B cell (primary cell): ENCODE measurements around the gene MYCN. TPM values are rescaled to one million over a fixed set of nuclear protein-coding genes. Genes with fewer than 3 reads are reported as not detected.

ENCODE experiments used
- ATAC-seq: fragments of 200-7000 bp; cut with Tn5 transposase; one replicate; pipeline ENCODE4 v1.10.0; 2021; ENCODE audit warnings: low read depth, mild to moderate bottlenecking, moderate number of reproducible peaks, moderate library complexity
- CTCF ChIA-PET: fragments of 350-600 bp; sonication (Branson Sonifier 250); formaldehyde crosslinking; loops from one replicate; lab custom pipeline; 2021; ENCODE audit warnings: antibody characterized with exemption, inconsistent platforms; lab: Charles Lee
- POLR2A ChIA-PET: fragments of 350-600 bp; sonication (Branson Sonifier 250); formaldehyde crosslinking; loops from one replicate; lab custom pipeline; 2021; ENCODE audit warnings: antibody characterized with exemption; lab: Charles Lee
- DNase-seq: peaks from one replicate; pipeline ENCODE4 v3.0.0; 2013
- H2AFZ ChIP-seq: 2 replicates; pipeline ENCODE4 v1.6.1; 2012; ENCODE audit warnings: mild to moderate bottlenecking, low read depth, low read length; ENCODE audit not compliant: insufficient read depth, poor library complexity, severe bottlenecking
- H3K27ac ChIP-seq, 2 donors: 1 replicate in 1 of 2; 2 replicates in 1 of 2; pipeline ENCODE4 v1.5.1; 2012 to 2013; ENCODE audit warnings: low read length in 2 of 2, mild to moderate bottlenecking in 2 of 2, moderate library complexity in 1 of 2
- H3K27me3 ChIP-seq, 4 experiments: fragments of 200-600 bp in 1 of 4; sonication (generic) in 1 of 4; replicated peaks in 1 of 4; 1 replicate in 2 of 4; 2 replicates in 2 of 4; pipeline versions ENCODE4 v1.6.1 to v1.7.0; 2013 to 2016; ENCODE audit warnings: low read length in 3 of 4, mild to moderate bottlenecking in 2 of 4, mixed read lengths in 1 of 4, moderate library complexity in 1 of 4; ENCODE audit not compliant: insufficient read depth in 4 of 4, control insufficient read depth in 3 of 4; ENCODE audit errors: control extremely low read depth in 1 of 4
- H3K36me3 ChIP-seq, 2 experiments: replicated peaks in 1 of 2; 1 replicate in 1 of 2; 2 replicates in 1 of 2; pipeline versions ENCODE4 v1.6.1 to v1.7.1; 2013; ENCODE audit warnings: low read length in 1 of 2; ENCODE audit not compliant: insufficient read depth in 2 of 2, control insufficient read depth in 1 of 2; ENCODE audit errors: control extremely low read depth in 1 of 2, extremely low read depth in 1 of 2
- H3K4me1 ChIP-seq, 2 donors: fragments of 200-600 bp in 1 of 2; sonication (generic) in 1 of 2; 1 replicate in 1 of 2; 2 replicates in 1 of 2; pipeline versions ENCODE4 v1.5.1 to v1.6.1; 2013 to 2017; ENCODE audit warnings: low read length in 2 of 2; ENCODE audit not compliant: control insufficient read depth in 2 of 2, insufficient read depth in 2 of 2
- H3K4me2 ChIP-seq: replicated peaks from 2 replicates; pipeline ENCODE3; 2012; ENCODE audit warnings: mild to moderate bottlenecking, low read depth, low read length; ENCODE audit not compliant: poor library complexity, severe bottlenecking
- H3K4me3 ChIP-seq, 5 experiments: fragments of 200-600 bp in 1 of 5; sonication (generic) in 1 of 5; 1 replicate in 3 of 5; 2 replicates in 2 of 5; pipeline versions ENCODE4 v1.5.1 to v1.7.0; 2011 to 2016; ENCODE audit warnings: low read length in 4 of 5, mild to moderate bottlenecking in 4 of 5, low read depth in 2 of 5, control low read depth in 1 of 5, moderate library complexity in 1 of 5; ENCODE audit not compliant: insufficient read depth in 1 of 5; ENCODE audit errors: control extremely low read depth in 1 of 5, extremely low read depth in 1 of 5
- H3K79me2 ChIP-seq: fragments of 200-600 bp; sonication (generic); one replicate; pipeline ENCODE4 v1.6.0; 2016; ENCODE audit warnings: low read length; ENCODE audit not compliant: control insufficient read depth, insufficient read depth
- H3K9ac ChIP-seq: fragments of 200-600 bp; sonication (generic); 2 replicates; pipeline ENCODE4 v1.6.1; 2017; ENCODE audit warnings: mild to moderate bottlenecking, low read length, moderate library complexity
- H3K9me3 ChIP-seq, 3 donors: one replicate each; pipeline versions ENCODE4 v1.6.1 to v1.7.1; 2013; ENCODE audit warnings: low read length in 2 of 3; ENCODE audit not compliant: control insufficient read depth in 2 of 3, insufficient read depth in 1 of 3; ENCODE audit errors: control extremely low read depth in 1 of 3
- H4K20me1 ChIP-seq: 2 replicates; pipeline ENCODE4 v1.6.0; 2012; ENCODE audit warnings: mild to moderate bottlenecking, low read length; ENCODE audit not compliant: insufficient read depth, control insufficient read depth, poor library complexity, severe bottlenecking
- H3K27ac Mint-ChIP-seq: one replicate; pipeline ENCODE4 v1.8.0; 2021; ENCODE audit warnings: mixed read lengths
- H3K27me3 Mint-ChIP-seq: one replicate; pipeline ENCODE4 v1.8.0; 2021; ENCODE audit warnings: mixed read lengths
- H3K4me1 Mint-ChIP-seq: one replicate; pipeline ENCODE4 v1.8.0; 2021; ENCODE audit warnings: mixed read lengths
- H3K4me3 Mint-ChIP-seq: one replicate; pipeline ENCODE4 v1.8.0; 2021; ENCODE audit warnings: mixed read lengths
- H3K9me3 Mint-ChIP-seq: one replicate; pipeline ENCODE4 v1.8.0; 2022; ENCODE audit warnings: mixed read lengths; ENCODE audit not compliant: insufficient read depth
- CTCF ChIP-seq: fragments of 200-600 bp; IDR thresholded peaks from one replicate; pipeline ENCODE4 v1.8.0; 2022; ENCODE audit warnings: antibody characterized with exemption, mild to moderate bottlenecking
- EZH2 ChIP-seq: IDR thresholded peaks from 2 replicates; pipeline ENCODE4 v1.6.1; 2012; ENCODE audit warnings: borderline replicate concordance, low read depth, mild to moderate bottlenecking, moderate library complexity, low read length; ENCODE audit not compliant: insufficient read depth, poor library complexity, severe bottlenecking
- WGBS: methylation state at CpG from one replicate; pipeline ENCODE4 v1.1.5; 2013; ENCODE audit warnings: missing lambda C conversion rate; ENCODE audit not compliant: insufficient coverage; 5-methylcytosine and 5-hydroxymethylcytosine counted together
- intact Hi-C: fragments of 100-400 bp; cut with micrococcal nuclease; formaldehyde crosslinking; loops from one replicate; pipeline ENCODE4 v1.10.0; 2022
- polyA minus RNA-seq: library from RNA; depleted of rRNA, polyadenylated mRNA; stranded (reverse); fragments of >200 nt; gene quantifications from 2 replicates; pipeline ENCODE4 v1.2.3, GENCODE V29; 2012
- polyA plus RNA-seq: library from polyadenylated mRNA; depleted of rRNA; stranded (reverse); fragments of >200 nt; gene quantifications from 2 replicates; pipeline ENCODE4 v1.2.3, GENCODE V29; 2012
- total RNA-seq, 2 donors: library from RNA; stranded (reverse); fragments of 120-200 nt in 1 of 2; gene quantifications; 1 replicate in 1 of 2; 2 replicates in 1 of 2; pipeline versions ENCODE4 v1.2.3 to v1.2.4, GENCODE V29; 2013 to 2022

The MYCN gene
- total RNA-seq, result not detected in 2 replicates
- total RNA-seq (2013), result 0.19 TPM
- polyA plus RNA-seq, result not detected in 2 replicates
- not detected in 2 replicates for polyA minus RNA-seq

DNA sequence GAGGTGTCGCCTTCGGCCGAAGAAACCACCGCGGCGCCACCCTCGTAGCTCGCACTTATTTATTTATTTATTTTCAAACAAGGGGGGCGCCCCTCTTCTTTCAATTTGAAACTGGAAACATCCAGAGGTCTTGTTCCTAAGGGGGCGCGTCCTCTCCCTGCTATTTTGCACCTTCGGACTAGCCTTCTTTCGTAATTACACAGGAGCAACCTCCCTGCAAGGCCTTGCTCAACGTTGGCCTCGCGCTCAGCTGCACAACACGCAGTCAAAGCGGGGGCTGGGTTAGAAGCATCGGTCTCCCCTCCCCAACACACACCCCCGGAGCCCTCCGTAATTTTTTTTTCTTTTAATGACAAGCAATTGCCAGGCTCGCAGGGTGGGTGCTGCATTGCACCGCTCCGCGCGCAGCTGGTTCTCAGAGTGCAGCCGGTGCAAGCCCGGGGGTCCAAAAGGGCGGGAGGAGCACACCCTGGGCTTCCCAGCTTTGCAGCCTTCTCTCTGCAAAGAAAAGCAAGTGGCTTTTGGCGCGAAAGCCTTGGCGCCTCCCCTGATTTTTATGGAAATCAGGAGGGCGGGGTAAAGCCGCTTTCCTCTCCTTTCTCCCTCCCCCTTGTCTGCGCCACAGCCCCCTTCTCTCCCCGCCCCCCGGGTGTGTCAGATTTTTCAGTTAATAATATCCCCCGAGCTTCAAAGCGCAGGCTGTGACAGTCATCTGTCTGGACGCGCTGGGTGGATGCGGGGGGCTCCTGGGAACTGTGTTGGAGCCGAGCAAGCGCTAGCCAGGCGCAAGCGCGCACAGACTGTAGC is at the start of gene MYCN:
TSS of gene MYCN (plus strand) at position 697 of the 807 bp plus-strand sequence. CDS start 1,515 bp downstream, outside the sequence.
- peak within 1 kb of the TSS; percentile 64 for H3K4me3 Mint-ChIP-seq
- 1% methylated on average over 43 of the region's 47 CpGs for WGBS
- Histone ChIP-seq H3K9ac (peak within 1 kb of the TSS; percentile 19), H4K20me1 (no peaks in the 10 kb centered on the region), H3K4me1 (peaks cover 23 to 28% of the 10 kb centered on the region in 2 donors), H3K4me2 (peak within 1 kb of the TSS; percentile 67), H2AFZ (peak within 1 kb of the TSS; percentile 54), H3K27me3 (peaks cover 0 to 49% (median 28%) of the 10 kb centered on the region in 4 experiments), H3K9me3 (no peaks in the 10 kb centered on the region), H3K79me2 (no peaks in the 10 kb centered on the region), H3K4me3 (peak within 1 kb of the TSS in 2 of 5 experiments; percentile 28 to 41), H3K27ac (no peak within 1 kb of the TSS), H3K36me3 (no peaks in the 10 kb centered on the region)
- DNase-seq (peak; percentile 22), ATAC-seq (no peak)
- intact Hi-C loops, result no loop called here
- peaks cover 61% of the 10 kb centered on the region for H3K27me3 Mint-ChIP-seq
- peaks cover 29% of the 10 kb centered on the region for H3K4me1 Mint-ChIP-seq
- H3K27ac Mint-ChIP-seq, result no peak within 1 kb of the TSS
- TF ChIP-seq EZH2 (no peak), CTCF (no peak)
- CTCF ChIA-PET, result interaction anchor here (1.0 to 1.5 kb wide), 4 partner anchors 9 to 1758 kb away, joined by 3 to 6 read pairs (median 5); no protein-coding TSS in a partner anchor
- POLR2A ChIA-PET, result no interaction called here
- no peaks in the 10 kb centered on the region for H3K9me3 Mint-ChIP-seq
